ENCODE results near the gene RAB15.

Gene RAB15

DNA sequence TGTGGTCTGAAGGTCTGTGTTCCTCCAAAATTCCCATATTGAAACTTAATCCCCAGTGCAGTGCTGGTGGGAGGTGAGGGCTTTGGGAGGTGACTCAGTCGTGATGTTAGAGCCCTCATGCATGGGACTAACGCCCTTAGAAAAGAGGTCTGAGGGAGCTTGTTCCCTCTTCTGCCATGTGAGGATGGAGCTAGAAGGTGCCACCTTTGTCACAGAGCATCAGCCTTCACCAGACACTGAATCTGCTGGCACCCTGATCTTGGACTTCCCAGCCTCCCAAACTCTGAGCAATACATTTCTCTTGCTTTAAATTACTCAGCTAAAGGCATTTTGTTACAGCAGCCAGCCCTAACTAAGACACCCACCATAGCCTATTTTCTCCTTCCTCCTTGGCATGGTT lies 13.9 kb downstream of the RAB15 start:
- no peak for DNase-seq (ENCODE audit: low read depth)
- no peak overlapping the region for H3K4me3 ChIP-seq (ENCODE audit: low read length)
- TF ChIP-seq, protein P1, sequence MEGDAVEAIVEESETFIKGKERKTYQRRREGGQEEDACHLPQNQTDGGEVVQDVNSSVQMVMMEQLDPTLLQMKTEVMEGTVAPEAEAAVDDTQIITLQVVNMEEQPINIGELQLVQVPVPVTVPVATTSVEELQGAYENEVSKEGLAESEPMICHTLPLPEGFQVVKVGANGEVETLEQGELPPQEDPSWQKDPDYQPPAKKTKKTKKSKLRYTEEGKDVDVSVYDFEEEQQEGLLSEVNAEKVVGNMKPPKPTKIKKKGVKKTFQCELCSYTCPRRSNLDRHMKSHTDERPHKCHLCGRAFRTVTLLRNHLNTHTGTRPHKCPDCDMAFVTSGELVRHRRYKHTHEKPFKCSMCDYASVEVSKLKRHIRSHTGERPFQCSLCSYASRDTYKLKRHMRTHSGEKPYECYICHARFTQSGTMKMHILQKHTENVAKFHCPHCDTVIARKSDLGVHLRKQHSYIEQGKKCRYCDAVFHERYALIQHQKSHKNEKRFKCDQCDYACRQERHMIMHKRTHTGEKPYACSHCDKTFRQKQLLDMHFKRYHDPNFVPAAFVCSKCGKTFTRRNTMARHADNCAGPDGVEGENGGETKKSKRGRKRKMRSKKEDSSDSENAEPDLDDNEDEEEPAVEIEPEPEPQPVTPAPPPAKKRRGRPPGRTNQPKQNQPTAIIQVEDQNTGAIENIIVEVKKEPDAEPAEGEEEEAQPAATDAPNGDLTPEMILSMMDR (conservative IDR thresholded peaks at IDR 0.05; ENCODE audit: low read length) = no peak

DNA sequence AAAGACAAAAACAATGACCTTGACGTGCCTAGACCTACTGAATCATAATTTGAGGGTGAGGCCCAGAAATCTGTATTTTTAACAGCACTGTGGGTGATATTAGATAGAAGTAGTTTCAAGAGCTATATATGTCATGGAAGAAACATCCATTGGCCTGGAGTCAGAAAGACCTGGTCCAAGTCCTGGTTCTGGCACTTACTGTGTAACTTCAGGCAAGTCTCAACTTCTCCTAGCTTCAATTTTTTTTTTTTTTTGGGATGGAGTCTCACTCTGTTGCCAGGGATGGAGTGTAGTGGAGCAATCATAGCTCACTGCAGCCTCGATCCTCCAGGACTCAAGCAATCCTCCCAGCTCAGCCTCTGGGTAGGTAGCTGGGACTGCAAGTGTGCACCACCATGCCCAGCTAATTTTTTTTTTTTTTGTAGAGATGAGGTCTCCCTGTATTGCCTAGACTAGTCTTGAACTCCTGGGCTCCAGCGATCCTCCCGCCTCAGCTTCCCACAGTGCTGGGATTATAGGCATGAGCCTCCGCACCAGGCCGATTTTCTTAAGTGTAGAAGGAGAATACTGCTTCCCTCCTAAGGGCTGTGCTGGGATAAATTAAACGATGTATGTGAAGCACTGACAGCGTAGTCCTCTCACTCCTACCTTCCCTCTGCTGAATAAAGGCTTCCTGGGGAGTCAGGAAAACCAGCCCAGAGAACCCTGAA lies 15.3 kb downstream of the RAB15 start:
- TF ChIP-seq, protein P1 (conservative IDR thresholded peaks at IDR 0.05; ENCODE audit: low read length) = no peak
- H3K4me3 ChIP-seq (ENCODE audit: low read length) = no peak overlapping the region
- no peak for DNase-seq (ENCODE audit: low read depth)

- TF ChIP-seq, protein P1 (conservative IDR thresholded peaks at IDR 0.05; ENCODE audit: low read length) = no peak
- H3K4me3 ChIP-seq (ENCODE audit: low read length) = no peak overlapping the region
- DNase-seq (ENCODE audit: low read depth) = no peak
Measured at GRCh38 chr14:64955297-64955696, 16.8 kb downstream of the RAB15 start.

DNA sequence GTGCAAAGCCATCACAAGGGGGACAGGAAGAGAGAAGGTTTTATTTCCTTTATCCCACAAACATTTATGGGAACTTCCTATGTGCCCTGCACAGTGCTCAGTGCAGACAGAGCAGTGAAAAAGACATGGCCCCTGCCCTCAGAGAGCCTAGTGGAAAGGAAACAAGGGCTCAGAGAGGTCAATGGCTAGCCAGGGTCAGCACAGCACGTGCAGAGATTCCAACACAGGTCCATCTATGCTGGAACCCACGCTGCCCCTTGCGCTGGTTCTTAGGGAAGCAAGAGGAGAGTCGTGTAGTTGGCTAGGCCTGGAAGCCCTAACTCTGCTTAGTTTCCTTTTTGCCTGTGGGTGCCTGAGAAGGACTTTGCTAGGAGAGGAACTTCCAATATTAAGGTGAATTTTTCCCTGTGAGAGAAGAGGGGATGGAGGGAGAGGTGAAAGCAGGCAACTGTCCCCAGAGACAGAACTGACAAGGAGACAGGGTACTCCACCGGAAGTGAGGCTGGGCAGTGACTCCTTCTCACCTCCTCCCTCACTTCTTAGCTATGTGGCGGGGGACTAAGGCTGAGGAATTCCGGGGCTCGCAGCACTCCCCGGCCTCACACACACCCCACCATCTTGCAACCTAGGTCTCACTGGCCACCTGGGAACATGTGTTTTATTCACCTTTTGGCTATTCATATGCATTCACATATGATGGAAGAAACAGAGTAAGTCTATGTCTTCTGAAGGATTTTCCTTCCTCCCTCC lies 17.5 kb downstream of the RAB15 start:
- H3K4me3 ChIP-seq (ENCODE audit: low read length) = no peak overlapping the region
- no peak for DNase-seq (ENCODE audit: low read depth)

GRCh38 chr14:64953661-64954060 lies 18.5 kb downstream of the RAB15 start:
- H3K4me3 ChIP-seq (ENCODE audit: low read length) = no peak overlapping the region
- TF ChIP-seq, protein P1 (conservative IDR thresholded peaks at IDR 0.05; ENCODE audit: low read length) = no peak
- DNase-seq (ENCODE audit: low read depth) = no peak

More for the DNA sequence above, 17.5 kb downstream of the RAB15 start:
- TF ChIP-seq, protein P1 (conservative IDR thresholded peaks at IDR 0.05; ENCODE audit: low read length) = no peak

DNA sequence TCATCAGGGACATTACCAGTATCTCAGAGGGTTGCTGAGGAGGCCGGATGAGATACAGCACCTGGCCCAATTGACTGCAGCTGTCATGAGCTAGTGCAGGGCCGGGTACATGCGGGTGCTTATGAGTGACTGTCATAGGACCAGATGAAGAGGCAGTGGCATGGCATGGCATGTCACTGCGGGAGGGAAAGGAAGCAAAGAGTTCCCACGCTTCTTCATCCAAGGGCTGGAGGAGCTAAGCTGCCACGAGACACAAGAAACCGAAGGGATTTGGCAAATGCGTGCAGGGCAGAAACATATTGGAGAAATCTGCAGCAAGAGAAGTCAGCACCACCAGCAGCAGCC lies 18.9 kb downstream of the RAB15 start:
- DNase-seq (ENCODE audit: low read depth) = no peak
- H3K4me3 ChIP-seq (ENCODE audit: low read length) = no peak overlapping the region
- TF ChIP-seq, protein P1 (conservative IDR thresholded peaks at IDR 0.05; ENCODE audit: low read length) = no peak
